HL-60 (cell line): ENCODE results near the gene VPS35.

ENCODE experiments used
- DNase-seq, 2 experiments: peaks; one replicate each; pipeline ENCODE4 v3.0.0-alpha.2; 2010 to 2020; ENCODE audit warnings: low read depth in 1 of 2, low spot score in 1 of 2
- H3K27ac ChIP-seq: fragments of 250-450 bp; sonication (Bioruptor Pico); replicated peaks from 2 replicates; pipeline ENCODE4 v1.5.1; 2020; ENCODE audit warnings: mild to moderate bottlenecking, moderate library complexity
- H3K27me3 ChIP-seq: fragments of 250-450 bp; sonication (Bioruptor Pico); 2 replicates; pipeline ENCODE4 v1.5.1; 2021; ENCODE audit warnings: mild to moderate bottlenecking, moderate library complexity; ENCODE audit not compliant: insufficient read depth, poor library complexity, severe bottlenecking
- H3K4me3 ChIP-seq: replicated peaks from 2 replicates; pipeline ENCODE4 v1.5.1; 2011; ENCODE audit warnings: mild to moderate bottlenecking, control low read depth, low read length; ENCODE audit not compliant: insufficient read depth
- CTCF ChIP-seq: IDR thresholded peaks from one replicate; pipeline ENCODE4 v1.5.1; 2011; ENCODE audit warnings: low read length, control low read depth, inconsistent platforms; ENCODE audit not compliant: insufficient read depth
- GABPA ChIP-seq: IDR thresholded peaks from 2 replicates; pipeline ENCODE4 v1.6.1; 2012; ENCODE audit warnings: low read depth
- POLR2AphosphoS5 ChIP-seq: IDR thresholded peaks from 2 replicates; pipeline ENCODE4 v1.6.1; 2012; ENCODE audit warnings: low read depth
- SPI1 ChIP-seq: IDR thresholded peaks from 2 replicates; pipeline ENCODE4 v1.6.1; 2012; ENCODE audit warnings: low read depth, mild to moderate bottlenecking, borderline replicate concordance
- long read RNA-seq: library from polyadenylated mRNA; unstranded; transcript quantifications from one replicate; pipeline ENCODE4 v2.0.0, GENCODE V29; 2020
- TF ChIP-seq, protein P1 (sequence below): IDR thresholded peaks from 2 replicates; pipeline ENCODE4 v1.6.1; 2012; ENCODE audit warnings: low read depth; ENCODE audit not compliant: insufficient replicate concordance

Gene VPS35
- long read RNA-seq, full-length matches to known transcripts: 1,037 of 1,206 reads
- long read RNA-seq, partial matches to known transcripts: 86 of 1,206 reads
- long read RNA-seq, other reads (novel, unspliced or antisense): 83 of 1,206 reads

GRCh38 chr16:46688654-46689364, at the start of gene VPS35:
Gene VPS35, minus strand, starts transcription at chr16:46689178. Its CDS starts 45 bp downstream, at chr16:46689133.
- Histone ChIP-seq H3K27me3 (no peaks in the 10 kb centered on the region), H3K4me3 (peak within 1 kb of the TSS; percentile 97), H3K27ac (peak within 1 kb of the TSS; percentile 97)
- peak; percentile 93 to 99 for DNase-seq
- 0 out of 2 replicates have a peak, but pooled peaks have one; percentile 28 for TF ChIP-seq POLR2AphosphoS5
- TF ChIP-seq GABPA: no peak

DNA sequence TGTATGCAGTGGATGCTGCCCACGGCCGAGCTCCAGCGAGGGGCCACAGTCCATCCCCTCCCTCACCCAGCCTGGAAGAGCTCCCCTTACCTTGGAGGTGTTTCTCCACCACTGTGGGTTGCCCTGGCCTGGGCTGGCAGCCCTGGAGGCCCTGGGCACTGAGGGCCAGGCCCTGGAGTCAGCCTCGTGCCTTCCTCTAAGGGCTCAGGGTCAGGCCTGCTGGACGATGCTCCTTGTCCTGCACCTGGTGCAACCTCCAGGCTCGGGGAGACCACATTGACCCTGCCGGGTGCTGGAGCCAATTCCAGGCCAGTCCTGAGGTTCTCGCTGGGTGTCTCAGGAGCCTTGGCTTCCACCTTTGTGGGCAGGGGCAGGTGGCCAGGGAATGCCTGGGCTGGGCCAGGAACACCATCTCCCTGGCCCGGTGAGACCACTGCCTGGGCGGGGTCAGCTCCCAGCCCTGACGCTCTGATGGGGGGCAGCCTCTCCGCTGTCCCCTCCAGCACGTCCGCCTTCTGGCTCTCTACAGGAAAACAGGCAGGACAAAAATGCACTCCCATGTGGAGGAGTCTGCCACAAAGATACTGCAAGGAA, 48.7 kb upstream of the VPS35 start:
- Histone ChIP-seq H3K27ac (no peak overlapping the region), H3K27me3 (no peaks in the 10 kb centered on the region), H3K4me3 (no peak overlapping the region)
- TF ChIP-seq POLR2AphosphoS5 (no peak), SPI1 (no peak), CTCF (no peak), GABPA (no peak)
- TF ChIP-seq, protein P1, sequence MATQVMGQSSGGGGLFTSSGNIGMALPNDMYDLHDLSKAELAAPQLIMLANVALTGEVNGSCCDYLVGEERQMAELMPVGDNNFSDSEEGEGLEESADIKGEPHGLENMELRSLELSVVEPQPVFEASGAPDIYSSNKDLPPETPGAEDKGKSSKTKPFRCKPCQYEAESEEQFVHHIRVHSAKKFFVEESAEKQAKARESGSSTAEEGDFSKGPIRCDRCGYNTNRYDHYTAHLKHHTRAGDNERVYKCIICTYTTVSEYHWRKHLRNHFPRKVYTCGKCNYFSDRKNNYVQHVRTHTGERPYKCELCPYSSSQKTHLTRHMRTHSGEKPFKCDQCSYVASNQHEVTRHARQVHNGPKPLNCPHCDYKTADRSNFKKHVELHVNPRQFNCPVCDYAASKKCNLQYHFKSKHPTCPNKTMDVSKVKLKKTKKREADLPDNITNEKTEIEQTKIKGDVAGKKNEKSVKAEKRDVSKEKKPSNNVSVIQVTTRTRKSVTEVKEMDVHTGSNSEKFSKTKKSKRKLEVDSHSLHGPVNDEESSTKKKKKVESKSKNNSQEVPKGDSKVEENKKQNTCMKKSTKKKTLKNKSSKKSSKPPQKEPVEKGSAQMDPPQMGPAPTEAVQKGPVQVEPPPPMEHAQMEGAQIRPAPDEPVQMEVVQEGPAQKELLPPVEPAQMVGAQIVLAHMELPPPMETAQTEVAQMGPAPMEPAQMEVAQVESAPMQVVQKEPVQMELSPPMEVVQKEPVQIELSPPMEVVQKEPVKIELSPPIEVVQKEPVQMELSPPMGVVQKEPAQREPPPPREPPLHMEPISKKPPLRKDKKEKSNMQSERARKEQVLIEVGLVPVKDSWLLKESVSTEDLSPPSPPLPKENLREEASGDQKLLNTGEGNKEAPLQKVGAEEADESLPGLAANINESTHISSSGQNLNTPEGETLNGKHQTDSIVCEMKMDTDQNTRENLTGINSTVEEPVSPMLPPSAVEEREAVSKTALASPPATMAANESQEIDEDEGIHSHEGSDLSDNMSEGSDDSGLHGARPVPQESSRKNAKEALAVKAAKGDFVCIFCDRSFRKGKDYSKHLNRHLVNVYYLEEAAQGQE: no peak
- no peak for DNase-seq

- Histone ChIP-seq H3K27ac (no peak overlapping the region), H3K27me3 (no peaks in the 10 kb centered on the region), H3K4me3 (no peak overlapping the region)
- TF ChIP-seq GABPA (no peak), SPI1 (no peak), POLR2AphosphoS5 (no peak), CTCF (no peak)
- TF ChIP-seq, protein P1: no peak
- no peak for DNase-seq
Observed at GRCh38 chr16:46736695-46737094, 47.7 kb upstream of the VPS35 start.

DNA sequence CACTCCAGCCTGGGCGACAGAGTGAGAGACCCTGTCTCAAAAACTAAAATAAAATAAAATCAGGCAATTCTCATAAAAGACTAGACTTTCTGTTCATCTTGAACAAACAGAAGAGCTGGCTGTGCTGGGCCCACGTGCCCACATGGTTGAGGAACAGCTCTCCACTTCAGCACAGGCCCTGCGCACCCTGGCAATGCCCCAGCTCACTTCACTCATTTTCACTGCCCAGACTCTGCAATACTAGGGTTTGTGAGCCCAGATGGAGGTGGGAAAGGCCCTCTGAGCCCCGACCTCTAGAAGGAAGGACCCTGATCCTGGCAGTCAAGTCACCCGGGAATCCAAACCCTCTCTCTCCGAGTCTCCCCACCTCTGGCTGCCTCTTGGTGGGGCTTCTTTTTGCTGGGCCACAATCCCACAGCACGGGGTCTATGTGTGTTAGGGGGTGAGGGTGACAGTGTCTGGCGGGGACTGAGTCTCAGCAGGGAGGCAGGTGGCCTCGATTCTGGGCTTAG, 44.4 kb upstream of the VPS35 start:
- no peaks in the 10 kb centered on the region for H3K27me3 ChIP-seq

More for the DNA sequence above, 44.4 kb upstream of the VPS35 start:
- Histone ChIP-seq H3K4me3 (no peak overlapping the region), H3K27ac (no peak overlapping the region)
- DNase-seq: no peak
- TF ChIP-seq POLR2AphosphoS5 (no peak), SPI1 (no peak), GABPA (no peak), CTCF (no peak)
- TF ChIP-seq, protein P1: no peak
